Naive thymus-derived CD4-positive, alpha-beta T cell (primary cell): ENCODE results near the gene SPPL2C. TPM values are rescaled to one million over a fixed set of nuclear protein-coding genes. Genes with fewer than 3 reads are reported as not detected.

Experiments used
- ATAC-seq: fragments of 150-1000 bp; cut with Tn5 transposase; 2 replicates; pipeline ENCODE4 v1.10.0; 2021; ENCODE audit warnings: mild to moderate bottlenecking, moderate library complexity
- CTCF ChIA-PET: fragments of 350-600 bp; sonication (Branson Sonifier 250); formaldehyde crosslinking; loops from one replicate; lab custom pipeline; 2021; ENCODE audit warnings: antibody characterized with exemption; lab: Charles Lee
- POLR2A ChIA-PET: fragments of 350-600 bp; sonication (Branson Sonifier 250); formaldehyde crosslinking; loops from one replicate; lab custom pipeline; 2021; ENCODE audit warnings: antibody characterized with exemption, inconsistent platforms; lab: Charles Lee
- DNase-seq, 9 donors: peaks; one replicate each; pipeline versions ENCODE4 v3.0.0 to v3.0.0-alpha.2; 2020 to 2022; ENCODE audit warnings: mixed read lengths in 1 of 9
- H3K27ac ChIP-seq: one replicate; pipeline ENCODE4 v1.7.0; 2013; ENCODE audit warnings: mild to moderate bottlenecking, low read depth, low read length, moderate library complexity
- H3K27me3 ChIP-seq, 2 donors: one replicate each; pipeline ENCODE4 v1.7.0; 2013; ENCODE audit warnings: low read length in 2 of 2, mild to moderate bottlenecking in 2 of 2, moderate library complexity in 2 of 2; ENCODE audit not compliant: control insufficient read depth in 2 of 2, insufficient read depth in 2 of 2
- H3K36me3 ChIP-seq, 3 experiments: 1 replicate in 2 of 3; 2 replicates in 1 of 3; pipeline ENCODE4 v1.7.0; 2013; ENCODE audit warnings: low read length in 3 of 3, mild to moderate bottlenecking in 3 of 3, moderate library complexity in 1 of 3; ENCODE audit not compliant: insufficient read depth in 3 of 3, control insufficient read depth in 2 of 3
- H3K4me1 ChIP-seq, 2 donors: one replicate each; pipeline ENCODE4 v1.7.0; 2013; ENCODE audit warnings: low read length in 2 of 2, mild to moderate bottlenecking in 2 of 2, moderate library complexity in 1 of 2; ENCODE audit not compliant: control insufficient read depth in 2 of 2, insufficient read depth in 2 of 2
- H3K4me3 ChIP-seq: 2 replicates; pipeline ENCODE4 v1.7.0; 2013; ENCODE audit warnings: mild to moderate bottlenecking, low read length
- H3K9me3 ChIP-seq, 3 experiments: 1 replicate in 2 of 3; 2 replicates in 1 of 3; pipeline ENCODE4 v1.7.0; 2013; ENCODE audit warnings: low read length in 3 of 3; ENCODE audit not compliant: control insufficient read depth in 2 of 3
- H3K27ac Mint-ChIP-seq, 9 donors: one replicate each; pipeline ENCODE4 v1.8.0; 2020 to 2022; ENCODE audit warnings: mixed read lengths in 9 of 9, mild to moderate bottlenecking in 8 of 9, moderate library complexity in 5 of 9, inconsistent platforms in 2 of 9
- H3K27me3 Mint-ChIP-seq, 5 donors: one replicate each; pipeline ENCODE4 v1.8.0; 2021 to 2022; ENCODE audit warnings: mixed read lengths in 5 of 5, mild to moderate bottlenecking in 1 of 5
- H3K36me3 Mint-ChIP-seq, 5 donors: one replicate each; pipeline ENCODE4 v1.8.0; 2020 to 2022; ENCODE audit warnings: mixed read lengths in 5 of 5, mild to moderate bottlenecking in 3 of 5, inconsistent platforms in 1 of 5
- H3K4me1 Mint-ChIP-seq, 7 donors: one replicate each; pipeline ENCODE4 v1.8.0; 2020 to 2022; ENCODE audit warnings: mixed read lengths in 7 of 7, mild to moderate bottlenecking in 3 of 7, inconsistent platforms in 1 of 7
- H3K4me3 Mint-ChIP-seq, 10 donors: one replicate each; pipeline ENCODE4 v1.8.0; 2020 to 2022; ENCODE audit warnings: mild to moderate bottlenecking in 10 of 10, mixed read lengths in 10 of 10, moderate library complexity in 6 of 10, inconsistent platforms in 2 of 10
- H3K9me3 Mint-ChIP-seq, 11 donors: one replicate each; pipeline ENCODE4 v1.8.0; 2020 to 2022; ENCODE audit warnings: mixed read lengths in 11 of 11, mild to moderate bottlenecking in 4 of 11, inconsistent platforms in 1 of 11, moderate library complexity in 1 of 11
- intact Hi-C, 2 donors: fragments of 100-400 bp; cut with micrococcal nuclease; formaldehyde crosslinking; loops; one replicate each; pipeline ENCODE4 v1.15.1; 2023
- polyA plus RNA-seq, 2 donors: library from polyadenylated mRNA; unstranded; fragments of 300-500 nt; fragmentation: Illumina TruSeq; gene quantifications; one replicate each; pipeline ENCODE4 v1.2.3, GENCODE V29; 2021
- total RNA-seq, 6 experiments: library from RNA in 5 of 6; stranded (reverse) in 5 of 6; gene quantifications; 1 replicate in 5 of 6; 2 replicates in 1 of 6; pipeline ENCODE4 v1.2.3 and lab custom pipeline; 2021 to 2026

The SPPL2C gene
- total and polyA plus RNA-seq, 7 experiments from 2014 or later: not detected

GRCh38 chr17:45847747-45848146 lies 3.1 kb downstream of the SPPL2C start:
- H3K4me1 ChIP-seq: no peaks in the 10 kb centered on the region
- DNase-seq: no peak
- H3K27me3 Mint-ChIP-seq: peaks cover 0 to 10% (median 0%) of the 10 kb centered on the region in 5 donors
- ChIA-PET POLR2A (no interaction called here), CTCF (no interaction called here)
- ATAC-seq: no peak
- intact Hi-C loops: no loop called here
- peaks cover 0 to 1% (median 0%) of the 10 kb centered on the region in 11 donors for H3K9me3 Mint-ChIP-seq
- H3K4me3 ChIP-seq: no peak overlapping the region
- H3K4me3 Mint-ChIP-seq: no peak overlapping the region
- no peaks in the 10 kb centered on the region for H3K36me3 Mint-ChIP-seq
- H3K27ac Mint-ChIP-seq: peak overlapping the region in 1 of 9 donors; percentile 71
- H3K9me3 ChIP-seq: no peaks in the 10 kb centered on the region
- H3K27ac ChIP-seq: no peak overlapping the region
- H3K4me1 Mint-ChIP-seq: peaks cover 0 to 6% (median 3%) of the 10 kb centered on the region in 7 donors
- H3K36me3 ChIP-seq: no peaks in the 10 kb centered on the region
- no peaks in the 10 kb centered on the region for H3K27me3 ChIP-seq

- ChIA-PET CTCF (no interaction called here), POLR2A (no interaction called here)
- Mint-ChIP-seq H3K27me3 (peaks cover 0 to 12% (median 1%) of the 10 kb centered on the region in 5 donors), H3K4me1 (peaks cover 0 to 7% (median 3%) of the 10 kb centered on the region in 7 donors), H3K9me3 (peaks cover 0 to 1% (median 0%) of the 10 kb centered on the region in 11 donors), H3K36me3 (no peaks in the 10 kb centered on the region), H3K27ac (no peak overlapping the region), H3K4me3 (no peak overlapping the region)
- Histone ChIP-seq H3K27ac (no peak overlapping the region), H3K4me3 (no peak overlapping the region), H3K27me3 (no peaks in the 10 kb centered on the region), H3K9me3 (no peaks in the 10 kb centered on the region), H3K36me3 (no peaks in the 10 kb centered on the region), H3K4me1 (no peaks in the 10 kb centered on the region)
- ATAC-seq (no peak), DNase-seq (no peak)
- intact Hi-C loops: no loop called here
Observed at GRCh38 chr17:45848405-45848804, 3.7 kb downstream of the SPPL2C start.

GRCh38 chr17:45848868-45849535 lies 4.3 kb downstream of the SPPL2C start:
- Histone ChIP-seq H3K9me3 (no peaks in the 10 kb centered on the region), H3K36me3 (no peaks in the 10 kb centered on the region), H3K4me3 (no peak overlapping the region), H3K27ac (no peak overlapping the region), H3K4me1 (no peaks in the 10 kb centered on the region), H3K27me3 (no peaks in the 10 kb centered on the region)
- Mint-ChIP-seq H3K27ac (no peak overlapping the region), H3K4me3 (no peak overlapping the region), H3K36me3 (no peaks in the 10 kb centered on the region), H3K9me3 (peaks cover 0 to 1% (median 0%) of the 10 kb centered on the region in 11 donors), H3K4me1 (peaks cover 0 to 7% (median 3%) of the 10 kb centered on the region in 7 donors), H3K27me3 (peaks cover 0 to 12% (median 5%) of the 10 kb centered on the region in 5 donors)
- intact Hi-C loops: no loop called here
- POLR2A ChIA-PET: no interaction called here
- CTCF ChIA-PET: interaction anchor here (0.8 kb wide), 1 partner anchor 22 kb away, joined by 3 read pairs; no protein-coding TSS in a partner anchor
- ATAC-seq: no peak
- no peak for DNase-seq

GRCh38 chr17:45849536-45849990 lies 4.9 kb downstream of the SPPL2C start:
- H3K27me3 Mint-ChIP-seq: peaks cover 4 to 12% (median 10%) of the 10 kb centered on the region in 5 donors
- Histone ChIP-seq H3K4me3 (no peak overlapping the region), H3K4me1 (no peaks in the 10 kb centered on the region), H3K9me3 (no peaks in the 10 kb centered on the region), H3K36me3 (no peaks in the 10 kb centered on the region), H3K27me3 (no peaks in the 10 kb centered on the region), H3K27ac (no peak overlapping the region)
- peaks cover 0 to 7% (median 3%) of the 10 kb centered on the region in 7 donors for H3K4me1 Mint-ChIP-seq
- peaks cover 0 to 1% (median 0%) of the 10 kb centered on the region in 11 donors for H3K9me3 Mint-ChIP-seq
- no peak overlapping the region for H3K4me3 Mint-ChIP-seq
- ATAC-seq: no peak
- ChIA-PET CTCF (interaction anchor here (0.8 kb wide), 1 partner anchor 22 kb away, joined by 3 read pairs; no protein-coding TSS in a partner anchor), POLR2A (no interaction called here)
- DNase-seq: no peak
- intact Hi-C loops: no loop called here
- no peaks in the 10 kb centered on the region for H3K36me3 Mint-ChIP-seq
- H3K27ac Mint-ChIP-seq: no peak overlapping the region

- Mint-ChIP-seq H3K27ac (no peak overlapping the region), H3K36me3 (no peaks in the 10 kb centered on the region), H3K9me3 (peaks cover 0 to 2% (median 0%) of the 10 kb centered on the region in 11 donors), H3K27me3 (peaks cover 4 to 12% (median 10%) of the 10 kb centered on the region in 5 donors), H3K4me3 (no peak overlapping the region), H3K4me1 (peaks cover 0 to 7% (median 3%) of the 10 kb centered on the region in 7 donors)
- no peak for DNase-seq
- Histone ChIP-seq H3K27me3 (no peaks in the 10 kb centered on the region), H3K4me3 (no peak overlapping the region), H3K9me3 (no peaks in the 10 kb centered on the region), H3K27ac (no peak overlapping the region), H3K4me1 (no peaks in the 10 kb centered on the region), H3K36me3 (no peaks in the 10 kb centered on the region)
- ChIA-PET CTCF (interaction anchor here (0.8 kb wide), 1 partner anchor 23 kb away, joined by 3 read pairs; no protein-coding TSS in a partner anchor), POLR2A (no interaction called here)
- no peak for ATAC-seq
- intact Hi-C loops: loop anchor here (5.0 kb wide), 1 partner anchor 208 kb away; no protein-coding TSS in a partner anchor
Observed at GRCh38 chr17:45850011-45850410, 5.3 kb downstream of the SPPL2C start.

GRCh38 chr17:45850468-45850867 lies 5.8 kb downstream of the SPPL2C start:
- Mint-ChIP-seq H3K9me3 (peaks cover 0 to 3% (median 0%) of the 10 kb centered on the region in 11 donors), H3K4me1 (peaks cover 0 to 7% (median 3%) of the 10 kb centered on the region in 7 donors), H3K36me3 (no peaks in the 10 kb centered on the region), H3K4me3 (no peak overlapping the region), H3K27ac (no peak overlapping the region), H3K27me3 (peaks cover 4 to 15% (median 10%) of the 10 kb centered on the region in 5 donors)
- intact Hi-C loops: loop anchor here (5.0 kb wide), 1 partner anchor 208 kb away; no protein-coding TSS in a partner anchor
- POLR2A ChIA-PET: no interaction called here
- Histone ChIP-seq H3K4me1 (no peaks in the 10 kb centered on the region), H3K27ac (no peak overlapping the region), H3K9me3 (no peaks in the 10 kb centered on the region), H3K4me3 (no peak overlapping the region), H3K36me3 (no peaks in the 10 kb centered on the region), H3K27me3 (no peaks in the 10 kb centered on the region)
- CTCF ChIA-PET: no interaction called here
- ATAC-seq: no peak
- DNase-seq: no peak
